CD14-positive monocyte (primary cell): ENCODE measurements around the gene TANC1. TPM values are rescaled to one million over a fixed set of nuclear protein-coding genes. Genes with fewer than 3 reads are reported as not detected.

ENCODE experiments used
- DNase-seq, 3 donors: peaks; one replicate each; pipeline ENCODE4 v3.0.0-alpha.2; 2011 to 2022
- H2AFZ ChIP-seq: 2 replicates; pipeline ENCODE4 v1.6.0; 2012; ENCODE audit warnings: mild to moderate bottlenecking, low read depth, low read length, inconsistent platforms; ENCODE audit not compliant: insufficient read depth, poor library complexity, severe bottlenecking
- H3K27ac ChIP-seq, 2 donors: 1 replicate in 1 of 2; 2 replicates in 1 of 2; pipeline ENCODE4 v1.5.1; 2012 to 2013; ENCODE audit warnings: low read length in 2 of 2, control low read depth in 1 of 2, inconsistent platforms in 1 of 2, low read depth in 1 of 2, mild to moderate bottlenecking in 1 of 2
- H3K27me3 ChIP-seq, 2 donors: one replicate each; pipeline versions ENCODE4 v1.6.0 to v1.6.1; 2011 to 2013; ENCODE audit warnings: low read length in 2 of 2; ENCODE audit not compliant: control insufficient read depth in 2 of 2, insufficient read depth in 2 of 2
- H3K36me3 ChIP-seq, 2 donors: replicated peaks in 1 of 2; 1 replicate in 1 of 2; 2 replicates in 1 of 2; pipeline versions ENCODE4 v1.5.1 to v1.6.1; 2012 to 2013; ENCODE audit warnings: low read length in 2 of 2, control low read depth in 1 of 2, inconsistent platforms in 1 of 2, mild to moderate bottlenecking in 1 of 2; ENCODE audit not compliant: insufficient read depth in 2 of 2, control insufficient read depth in 1 of 2
- H3K4me1 ChIP-seq, 2 donors: 1 replicate in 1 of 2; 2 replicates in 1 of 2; pipeline versions ENCODE4 v1.5.1 to v1.6.1; 2012 to 2013; ENCODE audit warnings: low read length in 2 of 2, control low read depth in 1 of 2, inconsistent platforms in 1 of 2, mild to moderate bottlenecking in 1 of 2, moderate library complexity in 1 of 2; ENCODE audit not compliant: insufficient read depth in 2 of 2, control insufficient read depth in 1 of 2
- H3K4me2 ChIP-seq: replicated peaks from 2 replicates; pipeline ENCODE3; 2012; ENCODE audit warnings: low read length, moderate library complexity, mild to moderate bottlenecking; ENCODE audit not compliant: poor library complexity, severe bottlenecking; ENCODE audit errors: extremely low read depth
- H3K4me3 ChIP-seq, 3 experiments: fragments of 200-600 bp in 1 of 3; sonication (generic) in 1 of 3; replicated peaks in 1 of 3; 1 replicate in 2 of 3; 2 replicates in 1 of 3; pipeline ENCODE4 v1.5.1; 2011 to 2013; ENCODE audit warnings: low read length in 3 of 3, mild to moderate bottlenecking in 3 of 3, control low read depth in 2 of 3, low read depth in 2 of 3, inconsistent platforms in 1 of 3, moderate library complexity in 1 of 3
- H3K79me2 ChIP-seq: 2 replicates; pipeline ENCODE4 v1.6.0; 2012; ENCODE audit warnings: mild to moderate bottlenecking, control low read depth, inconsistent platforms, low read length, moderate library complexity; ENCODE audit not compliant: insufficient read depth
- H3K9ac ChIP-seq: 2 replicates; pipeline ENCODE4 v1.6.0; 2017; ENCODE audit warnings: low read length, mild to moderate bottlenecking; ENCODE audit not compliant: insufficient read depth, poor library complexity, severe bottlenecking
- H3K9me3 ChIP-seq, 2 donors: replicated peaks in 1 of 2; 1 replicate in 1 of 2; 2 replicates in 1 of 2; pipeline versions ENCODE4 v1.5.1 to v1.6.1; 2012 to 2013; ENCODE audit warnings: low read length in 2 of 2, control low read depth in 1 of 2; ENCODE audit not compliant: control insufficient read depth in 1 of 2, insufficient read depth in 1 of 2
- H4K20me1 ChIP-seq: 2 replicates; pipeline ENCODE4 v1.6.0; 2012; ENCODE audit warnings: mild to moderate bottlenecking, low read length, control low read depth, moderate library complexity; ENCODE audit not compliant: insufficient read depth
- H3K27ac Mint-ChIP-seq, 7 donors: one replicate each; pipeline ENCODE4 v1.8.0; 2020; ENCODE audit warnings: mild to moderate bottlenecking in 7 of 7, mixed read lengths in 7 of 7, moderate library complexity in 6 of 7, inconsistent platforms in 2 of 7
- H3K27me3 Mint-ChIP-seq, 3 donors: one replicate each; pipeline ENCODE4 v1.8.0; 2021 to 2022; ENCODE audit warnings: low read depth in 3 of 3, mild to moderate bottlenecking in 3 of 3, mixed read lengths in 3 of 3, moderate library complexity in 3 of 3, inconsistent platforms in 1 of 3
- H3K36me3 Mint-ChIP-seq, 2 donors: one replicate each; pipeline ENCODE4 v1.8.0; 2020; ENCODE audit warnings: mixed read lengths in 2 of 2, inconsistent platforms in 1 of 2, mild to moderate bottlenecking in 1 of 2
- H3K4me1 Mint-ChIP-seq: one replicate; pipeline ENCODE4 v1.8.0; 2020; ENCODE audit warnings: mild to moderate bottlenecking, mixed read lengths
- H3K4me3 Mint-ChIP-seq, 2 donors: one replicate each; pipeline ENCODE4 v1.8.0; 2020; ENCODE audit warnings: mild to moderate bottlenecking in 2 of 2, mixed read lengths in 2 of 2, moderate library complexity in 1 of 2
- H3K9me3 Mint-ChIP-seq, 7 donors: one replicate each; pipeline ENCODE4 v1.8.0; 2020 to 2022; ENCODE audit warnings: mixed read lengths in 7 of 7, mild to moderate bottlenecking in 6 of 7, moderate library complexity in 6 of 7, inconsistent platforms in 2 of 7
- WGBS: methylation state at CpG from one replicate; pipeline ENCODE4 v1.1.5; 2013; ENCODE audit warnings: missing lambda C conversion rate; ENCODE audit not compliant: insufficient coverage; 5-methylcytosine and 5-hydroxymethylcytosine counted together
- intact Hi-C, 2 donors: fragments of 100-400 bp; cut with micrococcal nuclease; formaldehyde crosslinking; loops; one replicate each; pipeline versions ENCODE4 v1.15.0 to v1.15.1; 2023
- polyA plus RNA-seq, 3 donors: library from polyadenylated mRNA; depleted of rRNA in 1 of 3; unstranded in 2 of 3; stranded (reverse) in 1 of 3; fragments of 300-500 nt in 2 of 3; fragments of >200 nt in 1 of 3; fragmentation: Illumina TruSeq in 2 of 3; gene quantifications; 1 replicate in 2 of 3; 2 replicates in 1 of 3; pipeline ENCODE4 v1.2.3, GENCODE V29; 2012 to 2021
- TF ChIP-seq, protein P1 (sequence below): fragments of 200-600 bp; IDR thresholded peaks from one replicate; pipeline ENCODE4 v1.8.0; 2022; ENCODE audit warnings: antibody characterized with exemption, mild to moderate bottlenecking

Gene TANC1
- polyA plus RNA-seq, 3 donors: 0.04 TPM; not detected in 2

DNA sequence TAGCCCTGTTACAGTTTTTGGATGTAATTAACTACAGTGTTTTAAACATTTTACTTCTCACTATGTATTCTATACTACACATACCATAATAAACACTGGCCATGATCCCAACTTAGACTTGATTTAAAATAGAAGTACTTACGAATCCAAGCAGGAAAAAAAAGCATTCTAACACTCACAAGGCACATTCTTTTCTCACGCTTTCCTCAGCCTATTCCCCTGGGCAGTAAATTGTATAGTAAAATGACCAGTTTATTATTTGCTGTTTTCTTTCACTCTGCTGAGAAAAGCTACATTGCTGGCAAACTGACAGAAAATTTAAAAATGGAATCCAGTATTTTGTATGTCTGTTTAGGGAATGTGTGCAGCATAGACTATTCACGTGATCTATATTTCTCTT is 2.8 kb upstream of the TANC1 start:
- Mint-ChIP-seq H3K27ac (no peak overlapping the region), H3K27me3 (peaks cover 34 to 55% (median 43%) of the 10 kb centered on the region in 3 donors), H3K4me1 (peaks cover 25% of the 10 kb centered on the region), H3K4me3 (peak overlapping the region in 1 of 2 donors; percentile 12), H3K9me3 (peaks cover 0 to 16% (median 3%) of the 10 kb centered on the region in 7 donors), H3K36me3 (no peaks in the 10 kb centered on the region)
- Histone ChIP-seq H3K4me3 (no peak overlapping the region), H3K27ac (no peak overlapping the region), H4K20me1 (no peaks in the 10 kb centered on the region), H3K4me1 (peaks cover 27 to 29% of the 10 kb centered on the region in 2 donors), H3K27me3 (peaks cover 18 to 49% of the 10 kb centered on the region in 2 donors), H3K9ac (no peak overlapping the region), H3K9me3 (no peaks in the 10 kb centered on the region), H3K4me2 (no peak overlapping the region), H2AFZ (no peak overlapping the region), H3K36me3 (no peaks in the 10 kb centered on the region), H3K79me2 (no peaks in the 10 kb centered on the region)
- WGBS: no CpG with 5 or more reads among the region's 3 CpGs
- intact Hi-C loops: no loop called here
- no peak for DNase-seq
- TF ChIP-seq, protein P1, sequence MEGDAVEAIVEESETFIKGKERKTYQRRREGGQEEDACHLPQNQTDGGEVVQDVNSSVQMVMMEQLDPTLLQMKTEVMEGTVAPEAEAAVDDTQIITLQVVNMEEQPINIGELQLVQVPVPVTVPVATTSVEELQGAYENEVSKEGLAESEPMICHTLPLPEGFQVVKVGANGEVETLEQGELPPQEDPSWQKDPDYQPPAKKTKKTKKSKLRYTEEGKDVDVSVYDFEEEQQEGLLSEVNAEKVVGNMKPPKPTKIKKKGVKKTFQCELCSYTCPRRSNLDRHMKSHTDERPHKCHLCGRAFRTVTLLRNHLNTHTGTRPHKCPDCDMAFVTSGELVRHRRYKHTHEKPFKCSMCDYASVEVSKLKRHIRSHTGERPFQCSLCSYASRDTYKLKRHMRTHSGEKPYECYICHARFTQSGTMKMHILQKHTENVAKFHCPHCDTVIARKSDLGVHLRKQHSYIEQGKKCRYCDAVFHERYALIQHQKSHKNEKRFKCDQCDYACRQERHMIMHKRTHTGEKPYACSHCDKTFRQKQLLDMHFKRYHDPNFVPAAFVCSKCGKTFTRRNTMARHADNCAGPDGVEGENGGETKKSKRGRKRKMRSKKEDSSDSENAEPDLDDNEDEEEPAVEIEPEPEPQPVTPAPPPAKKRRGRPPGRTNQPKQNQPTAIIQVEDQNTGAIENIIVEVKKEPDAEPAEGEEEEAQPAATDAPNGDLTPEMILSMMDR: no peak

DNA sequence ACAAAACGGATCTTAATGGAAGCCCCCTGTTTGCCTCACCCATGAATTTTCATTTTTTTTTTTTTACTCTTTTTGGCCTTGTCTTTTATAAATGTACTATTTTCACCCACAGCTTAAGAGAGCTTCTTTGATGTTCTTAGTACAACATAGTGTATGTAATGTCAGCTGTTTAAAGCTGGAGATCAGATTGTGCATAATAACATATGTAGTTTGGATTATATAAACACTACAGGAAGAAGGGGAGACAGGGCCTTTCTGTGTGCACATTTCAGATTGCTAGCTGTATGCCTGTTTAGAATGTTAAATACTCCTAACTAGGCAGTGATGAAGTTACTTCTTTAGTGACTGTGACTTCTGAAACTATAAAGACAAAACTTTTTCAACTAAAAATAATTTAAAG is 2.1 kb upstream of the TANC1 start:
- peaks cover 25% of the 10 kb centered on the region for H3K4me1 Mint-ChIP-seq
- peaks cover 34 to 57% (median 48%) of the 10 kb centered on the region in 3 donors for H3K27me3 Mint-ChIP-seq
- Histone ChIP-seq H3K9me3 (no peaks in the 10 kb centered on the region), H3K4me2 (no peak overlapping the region), H3K79me2 (no peaks in the 10 kb centered on the region), H3K9ac (no peak overlapping the region), H4K20me1 (no peaks in the 10 kb centered on the region), H3K36me3 (no peaks in the 10 kb centered on the region), H3K4me1 (peaks cover 27 to 29% of the 10 kb centered on the region in 2 donors), H3K27ac (no peak overlapping the region), H3K27me3 (peaks cover 19 to 56% of the 10 kb centered on the region in 2 donors), H2AFZ (no peak overlapping the region), H3K4me3 (no peak overlapping the region)
- no peaks in the 10 kb centered on the region for H3K36me3 Mint-ChIP-seq
- H3K4me3 Mint-ChIP-seq: no peak overlapping the region
- peaks cover 0 to 16% (median 3%) of the 10 kb centered on the region in 7 donors for H3K9me3 Mint-ChIP-seq
- intact Hi-C loops: no loop called here
- DNase-seq: no peak
- WGBS: no CpG with 5 or more reads among the region's 1 CpG
- no peak overlapping the region for H3K27ac Mint-ChIP-seq
- TF ChIP-seq, protein P1: no peak
